Ascending aorta (tissue), 2 donors: ENCODE data around the gene ADAM22. TPM values are rescaled to one million over a fixed set of nuclear protein-coding genes. Genes with fewer than 3 reads are reported as not detected.

Experiments
- DNase-seq, 2 donors: peaks; one replicate each; pipeline ENCODE4 v3.0.0-alpha.2; 2019; ENCODE audit warnings: low spot score in 2 of 2
- H3K27ac ChIP-seq, 2 donors: fragments of 200-600 bp; sonication (generic); one replicate each; pipeline ENCODE4 v1.5.1; 2016 to 2017; ENCODE audit warnings: mild to moderate bottlenecking in 1 of 2
- H3K27me3 ChIP-seq: fragments of 200-600 bp; sonication (generic); one replicate; pipeline ENCODE4 v1.5.1; 2017
- H3K36me3 ChIP-seq, 2 donors: fragments of 200-600 bp; sonication (generic); one replicate each; pipeline ENCODE4 v1.5.1; 2016
- H3K4me1 ChIP-seq, 2 donors: fragments of 200-600 bp; sonication (generic); one replicate each; pipeline ENCODE4 v1.5.1; 2016 to 2017; ENCODE audit warnings: mild to moderate bottlenecking in 1 of 2
- H3K4me3 ChIP-seq, 2 donors: fragments of 200-600 bp; sonication (generic); one replicate each; pipeline ENCODE4 v1.5.1; 2016 to 2017; ENCODE audit warnings: mild to moderate bottlenecking in 1 of 2
- H3K9me3 ChIP-seq, 2 donors: fragments of 200-600 bp; sonication (generic); one replicate each; pipeline ENCODE4 v1.5.1; 2016
- CTCF ChIP-seq, 3 experiments: fragments of 200-600 bp in 2 of 3; fragments of 450-650 bp in 1 of 3; sonication (generic) in 2 of 3; IDR thresholded peaks; one replicate each; pipeline ENCODE4 v1.5.1; 2016 to 2019; ENCODE audit warnings: antibody characterized with exemption in 3 of 3, mild to moderate bottlenecking in 1 of 3, moderate library complexity in 1 of 3
- intact Hi-C: fragments of 100-400 bp; cut with DNase I; formaldehyde crosslinking; loops from one replicate; pipeline ENCODE4 v1.15.1; 2023
- total RNA-seq: library from RNA; depleted of rRNA; stranded (reverse); fragments of >200 nt; gene quantifications from one replicate; pipeline ENCODE4 v1.1.0, GENCODE V29; 2016

ADAM22 gene
- total RNA-seq, 1 donor from 2014 or later = 0.85 TPM

- H3K27ac ChIP-seq = no peak overlapping the region
- H3K27me3 ChIP-seq = no peaks in the 10 kb centered on the region
- no peaks in the 10 kb centered on the region for H3K36me3 ChIP-seq
- intact Hi-C loops = no loop called here
- H3K4me3 ChIP-seq = no peak overlapping the region
- TF ChIP-seq CTCF (IDR thresholded peaks at IDR 0.05) = no peak
- H3K9me3 ChIP-seq = peaks cover 5 to 23% of the 10 kb centered on the region in 2 donors
- no peak for DNase-seq
- no peaks in the 10 kb centered on the region for H3K4me1 ChIP-seq
Observed at GRCh38 chr7:88034083-88034695, 100.1 kb downstream of the ADAM22 start.

GRCh38 chr7:88037050-88037449 is 103.0 kb downstream of the ADAM22 start:
- TF ChIP-seq CTCF (IDR thresholded peaks at IDR 0.05) = no peak
- intact Hi-C loops = no loop called here
- no peaks in the 10 kb centered on the region for H3K4me1 ChIP-seq
- no peak overlapping the region for H3K4me3 ChIP-seq
- no peak overlapping the region for H3K27ac ChIP-seq
- no peaks in the 10 kb centered on the region for H3K36me3 ChIP-seq
- H3K27me3 ChIP-seq = no peaks in the 10 kb centered on the region
- peaks cover 0 to under 1% of the 10 kb centered on the region in 2 donors for H3K9me3 ChIP-seq
- DNase-seq = no peak

- Histone ChIP-seq H3K27me3 (no peaks in the 10 kb centered on the region), H3K36me3 (no peaks in the 10 kb centered on the region), H3K9me3 (no peaks in the 10 kb centered on the region), H3K27ac (no peak overlapping the region), H3K4me3 (no peak overlapping the region), H3K4me1 (no peaks in the 10 kb centered on the region)
- DNase-seq = no peak
- intact Hi-C loops = no loop called here
- TF ChIP-seq CTCF (IDR thresholded peaks at IDR 0.05) = no peak
Observed at GRCh38 chr7:88040694-88041093, 106.6 kb downstream of the ADAM22 start.

- intact Hi-C loops = no loop called here
- H3K4me3 ChIP-seq = no peak overlapping the region
- TF ChIP-seq CTCF (IDR thresholded peaks at IDR 0.05) = no peak
- no peaks in the 10 kb centered on the region for H3K27me3 ChIP-seq
- H3K27ac ChIP-seq = no peak overlapping the region
- no peaks in the 10 kb centered on the region for H3K4me1 ChIP-seq
- no peaks in the 10 kb centered on the region for H3K9me3 ChIP-seq
- DNase-seq = no peak
- H3K36me3 ChIP-seq = no peaks in the 10 kb centered on the region
Observed at GRCh38 chr7:88041583-88041982, 107.5 kb downstream of the ADAM22 start.

- Histone ChIP-seq H3K36me3 (no peaks in the 10 kb centered on the region), H3K27ac (no peak overlapping the region), H3K9me3 (no peaks in the 10 kb centered on the region), H3K27me3 (no peaks in the 10 kb centered on the region), H3K4me3 (no peak overlapping the region), H3K4me1 (no peaks in the 10 kb centered on the region)
- intact Hi-C loops = no loop called here
- TF ChIP-seq CTCF (IDR thresholded peaks at IDR 0.05) = no peak
- no peak for DNase-seq
Observed at GRCh38 chr7:88042157-88042556, 108.1 kb downstream of the ADAM22 start.

- Histone ChIP-seq H3K4me3 (no peak overlapping the region), H3K9me3 (no peaks in the 10 kb centered on the region), H3K27ac (no peak overlapping the region), H3K4me1 (no peaks in the 10 kb centered on the region), H3K27me3 (no peaks in the 10 kb centered on the region), H3K36me3 (no peaks in the 10 kb centered on the region)
- no peak for TF ChIP-seq CTCF (IDR thresholded peaks at IDR 0.05)
- DNase-seq = no peak
- intact Hi-C loops = no loop called here
Observed at GRCh38 chr7:88042803-88043202, 108.8 kb downstream of the ADAM22 start.
